ENCODE data around the gene CLCNKB. TPM values are rescaled to one million over a fixed set of nuclear protein-coding genes. Genes with fewer than 3 reads are reported as not detected.

The CLCNKB gene
- total and polyA plus RNA-seq, 7 donors, result 0.04 to 0.71 (median 0.30) TPM; not detected in 3

DNA sequence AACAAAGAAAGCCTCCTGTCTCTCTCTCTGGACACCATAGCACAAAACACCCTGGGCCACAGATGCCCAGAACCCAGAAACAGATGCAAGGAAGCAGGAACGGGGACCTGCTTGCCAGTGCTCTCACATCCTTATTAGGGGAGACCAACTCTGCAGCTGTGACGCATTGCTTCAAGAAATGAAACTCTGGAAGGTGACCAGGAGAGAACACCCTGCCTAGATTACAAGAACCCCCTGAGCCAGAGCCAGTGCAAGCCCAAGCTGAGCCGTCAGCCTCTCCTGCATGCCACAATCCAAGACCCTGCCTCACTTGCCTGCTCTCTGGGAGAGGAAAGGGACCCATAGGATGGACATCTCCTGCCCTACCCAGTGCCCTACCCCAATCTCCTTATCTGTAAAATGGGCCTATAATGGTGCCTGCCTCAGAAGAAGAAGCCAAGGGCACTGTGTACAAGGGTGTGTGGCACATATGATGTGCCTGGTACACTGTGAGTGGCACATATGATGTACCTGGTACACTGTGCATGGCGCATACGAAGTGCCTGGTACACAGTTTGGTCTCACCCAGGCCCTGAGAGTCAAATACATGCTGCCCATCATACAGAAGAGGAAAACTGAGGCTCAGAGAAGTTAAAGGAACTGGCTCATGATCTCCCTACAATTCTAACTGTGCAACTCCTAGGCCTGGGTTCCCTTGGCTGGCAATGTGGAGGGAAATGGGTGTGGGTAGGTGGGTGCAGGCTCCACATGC is 46.7 kb downstream of the CLCNKB start:
- H3K27me3 ChIP-seq, result no peaks in the 10 kb centered on the region
- WGBS, 2 donors, result 75 to 87% methylated on average over 5 of the region's 5 CpGs
- no peak overlapping the region for H3K27ac ChIP-seq
- H3K4me1 ChIP-seq, result no peaks in the 10 kb centered on the region
- DNase-seq, result no peak
- no peaks in the 10 kb centered on the region for H3K9me3 ChIP-seq
- TF ChIP-seq, protein P1, sequence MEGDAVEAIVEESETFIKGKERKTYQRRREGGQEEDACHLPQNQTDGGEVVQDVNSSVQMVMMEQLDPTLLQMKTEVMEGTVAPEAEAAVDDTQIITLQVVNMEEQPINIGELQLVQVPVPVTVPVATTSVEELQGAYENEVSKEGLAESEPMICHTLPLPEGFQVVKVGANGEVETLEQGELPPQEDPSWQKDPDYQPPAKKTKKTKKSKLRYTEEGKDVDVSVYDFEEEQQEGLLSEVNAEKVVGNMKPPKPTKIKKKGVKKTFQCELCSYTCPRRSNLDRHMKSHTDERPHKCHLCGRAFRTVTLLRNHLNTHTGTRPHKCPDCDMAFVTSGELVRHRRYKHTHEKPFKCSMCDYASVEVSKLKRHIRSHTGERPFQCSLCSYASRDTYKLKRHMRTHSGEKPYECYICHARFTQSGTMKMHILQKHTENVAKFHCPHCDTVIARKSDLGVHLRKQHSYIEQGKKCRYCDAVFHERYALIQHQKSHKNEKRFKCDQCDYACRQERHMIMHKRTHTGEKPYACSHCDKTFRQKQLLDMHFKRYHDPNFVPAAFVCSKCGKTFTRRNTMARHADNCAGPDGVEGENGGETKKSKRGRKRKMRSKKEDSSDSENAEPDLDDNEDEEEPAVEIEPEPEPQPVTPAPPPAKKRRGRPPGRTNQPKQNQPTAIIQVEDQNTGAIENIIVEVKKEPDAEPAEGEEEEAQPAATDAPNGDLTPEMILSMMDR (IDR thresholded peaks at IDR 0.05), result no peak
- no peak for TF ChIP-seq POLR2AphosphoS5 (IDR thresholded peaks at IDR 0.05)
- no peak for TF ChIP-seq EP300 (IDR thresholded peaks at IDR 0.05)
- no peak for TF ChIP-seq POLR2A (IDR thresholded peaks at IDR 0.05)
- no peaks in the 10 kb centered on the region for H3K36me3 ChIP-seq
- intact Hi-C loops (cut with DNase I), result no loop called here
- H3K4me3 ChIP-seq, result no peak overlapping the region

DNA sequence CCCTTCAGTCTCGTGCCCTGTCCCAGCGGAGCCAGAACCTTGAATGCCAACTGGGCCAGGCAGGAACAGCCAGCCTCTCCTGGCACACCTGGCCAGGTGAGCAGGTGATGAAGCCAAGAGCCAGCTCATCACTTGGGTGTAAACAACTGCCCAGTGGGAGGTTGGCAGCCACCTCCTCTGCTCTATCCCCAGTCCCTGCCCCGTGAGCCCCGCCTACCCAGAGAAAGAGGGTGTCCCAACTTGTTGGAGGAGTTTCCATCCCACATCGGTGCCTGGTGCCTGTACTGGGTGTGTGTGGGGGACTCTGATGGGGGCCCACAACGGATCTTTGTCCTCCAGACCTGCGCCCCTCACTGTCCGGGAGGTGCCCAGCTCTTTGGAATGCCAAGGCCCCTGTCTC is 47.7 kb downstream of the CLCNKB start:
- no peak for DNase-seq
- Histone ChIP-seq H3K4me1 (no peaks in the 10 kb centered on the region), H3K27ac (no peak overlapping the region), H3K36me3 (no peaks in the 10 kb centered on the region), H3K27me3 (no peaks in the 10 kb centered on the region), H3K4me3 (no peak overlapping the region), H3K9me3 (no peaks in the 10 kb centered on the region)
- intact Hi-C loops (cut with DNase I), result no loop called here
- TF ChIP-seq, protein P1 (IDR thresholded peaks at IDR 0.05), result no peak
- TF ChIP-seq POLR2A (IDR thresholded peaks at IDR 0.05) (no peak), POLR2AphosphoS5 (IDR thresholded peaks at IDR 0.05) (no peak), EP300 (IDR thresholded peaks at IDR 0.05) (no peak)
- WGBS, 2 donors, result 37 to 66% methylated on average over 8 of the region's 8 CpGs

DNA sequence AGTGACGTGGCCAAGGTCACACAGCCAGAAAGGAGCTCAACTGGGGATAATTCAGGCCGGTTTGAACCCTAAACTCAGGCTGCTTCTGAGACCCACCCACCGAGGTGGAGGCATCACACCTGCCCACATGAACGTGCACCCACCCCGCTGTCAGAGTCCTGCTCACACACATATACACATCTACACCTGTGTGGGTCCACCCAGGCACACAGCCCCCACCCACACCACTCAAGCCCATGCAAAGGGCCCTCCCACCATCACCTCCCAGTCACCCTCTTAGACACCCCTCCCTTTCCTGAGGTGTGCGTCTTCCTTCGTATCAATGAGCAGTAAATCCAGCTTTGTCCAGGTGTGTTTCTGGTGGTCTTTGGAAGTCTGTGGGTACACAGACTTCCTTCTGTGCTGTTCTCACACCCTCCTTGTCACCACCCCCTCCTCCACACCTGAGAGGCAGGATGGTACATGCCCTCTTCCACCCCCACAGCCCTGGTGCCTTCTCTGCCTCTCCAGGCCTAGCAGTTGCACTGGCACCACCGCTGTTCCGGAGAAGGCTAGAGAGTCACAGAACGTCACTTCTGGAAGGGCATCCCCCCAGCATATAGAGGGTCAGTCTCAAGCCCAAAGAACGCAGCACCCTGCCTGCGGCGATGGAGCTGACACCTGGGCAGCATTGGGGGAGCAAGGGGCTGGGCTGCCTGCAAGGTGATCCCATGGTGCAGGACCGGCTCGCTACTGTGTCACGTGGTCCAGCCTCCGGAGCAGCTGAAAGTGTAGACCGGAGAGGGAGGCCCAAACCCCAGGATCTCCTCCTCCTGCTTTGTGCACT is 48.7 kb downstream of the CLCNKB start:
- Histone ChIP-seq H3K36me3 (no peaks in the 10 kb centered on the region), H3K4me1 (no peaks in the 10 kb centered on the region), H3K27ac (no peak overlapping the region), H3K27me3 (no peaks in the 10 kb centered on the region), H3K9me3 (no peaks in the 10 kb centered on the region), H3K4me3 (no peak overlapping the region)
- DNase-seq, result no peak
- TF ChIP-seq POLR2AphosphoS5 (IDR thresholded peaks at IDR 0.05) (no peak), POLR2A (IDR thresholded peaks at IDR 0.05) (no peak), EP300 (IDR thresholded peaks at IDR 0.05) (no peak)
- TF ChIP-seq, protein P1 (IDR thresholded peaks at IDR 0.05), result no peak
- WGBS, 2 donors, result 86 to 88% methylated on average over 18 of the region's 18 CpGs
- intact Hi-C loops (cut with DNase I), result no loop called here

DNA sequence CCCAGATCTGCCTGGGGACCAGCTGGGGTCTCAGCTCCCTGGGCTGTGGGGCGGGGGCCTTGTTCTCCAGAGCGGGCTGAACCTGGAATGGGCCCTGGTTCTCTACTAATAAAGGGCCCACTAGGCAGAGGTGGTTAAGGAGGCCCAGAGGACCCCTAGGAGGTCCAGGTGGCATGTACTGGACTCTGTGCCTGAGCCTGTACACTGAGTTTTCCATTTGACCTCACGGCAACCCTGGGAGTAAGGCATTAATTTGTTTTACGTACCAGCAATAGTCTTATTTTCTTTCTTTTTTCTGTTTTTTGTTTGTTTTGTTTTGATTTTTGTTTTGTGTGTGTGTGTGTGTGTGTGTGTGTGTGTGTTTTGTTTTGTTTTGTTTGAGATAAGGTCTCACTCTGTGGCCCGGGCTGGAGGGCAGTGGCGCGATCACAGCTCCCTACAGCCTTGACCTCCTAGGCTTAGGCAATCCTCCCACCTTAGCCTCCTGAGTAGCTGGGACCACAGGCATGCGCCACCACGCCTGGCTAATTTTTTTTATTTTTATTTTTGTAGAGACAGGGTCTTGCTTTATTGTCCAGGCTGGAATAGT is 49.4 kb downstream of the CLCNKB start:
- Histone ChIP-seq H3K9me3 (no peaks in the 10 kb centered on the region), H3K27me3 (no peaks in the 10 kb centered on the region), H3K27ac (no peak overlapping the region), H3K4me3 (no peak overlapping the region), H3K36me3 (no peaks in the 10 kb centered on the region), H3K4me1 (no peaks in the 10 kb centered on the region)
- intact Hi-C loops (cut with DNase I), result no loop called here
- TF ChIP-seq POLR2AphosphoS5 (IDR thresholded peaks at IDR 0.05) (no peak), EP300 (IDR thresholded peaks at IDR 0.05) (no peak), POLR2A (IDR thresholded peaks at IDR 0.05) (no peak)
- TF ChIP-seq, protein P1 (IDR thresholded peaks at IDR 0.05), result no peak
- whole genome bisulfite sequencing, 2 donors, result 92 to 94% methylated on average over 9 of the region's 9 CpGs
- no peak for DNase-seq

All from sigmoid colon (tissue), 7 donors.